22Rv1 (cell line): Measurements from ENCODE around the gene PRELID3B.

Experiments
- ZFX ChIP-seq: fragments of 450-650 bp; IDR thresholded peaks from 2 replicates; pipeline ENCODE4 v1.6.1; 2017; ENCODE audit warnings: antibody characterized with exemption, borderline replicate concordance
- TF ChIP-seq, protein P1 (sequence below): fragments of 450-650 bp; IDR thresholded peaks from 2 replicates; pipeline ENCODE4 v1.5.1; 2017; ENCODE audit warnings: mild to moderate bottlenecking

DNA sequence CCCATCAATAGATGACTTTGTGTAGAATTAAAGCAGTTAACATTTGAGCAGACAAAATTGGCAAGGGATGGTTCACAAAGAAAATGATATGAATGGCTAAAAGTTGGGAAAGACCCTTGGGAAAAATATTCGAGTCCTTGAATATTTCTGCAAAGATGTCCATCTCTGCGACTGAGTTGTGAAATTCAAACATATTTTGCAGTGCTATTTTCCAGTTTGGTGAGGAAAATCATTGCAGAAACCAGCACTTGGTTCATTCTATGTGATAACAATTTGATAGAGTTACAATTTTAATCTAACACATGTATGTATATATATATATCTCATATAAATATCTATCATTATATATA, 6.1 kb upstream of the PRELID3B start:
- TF ChIP-seq, protein P1, sequence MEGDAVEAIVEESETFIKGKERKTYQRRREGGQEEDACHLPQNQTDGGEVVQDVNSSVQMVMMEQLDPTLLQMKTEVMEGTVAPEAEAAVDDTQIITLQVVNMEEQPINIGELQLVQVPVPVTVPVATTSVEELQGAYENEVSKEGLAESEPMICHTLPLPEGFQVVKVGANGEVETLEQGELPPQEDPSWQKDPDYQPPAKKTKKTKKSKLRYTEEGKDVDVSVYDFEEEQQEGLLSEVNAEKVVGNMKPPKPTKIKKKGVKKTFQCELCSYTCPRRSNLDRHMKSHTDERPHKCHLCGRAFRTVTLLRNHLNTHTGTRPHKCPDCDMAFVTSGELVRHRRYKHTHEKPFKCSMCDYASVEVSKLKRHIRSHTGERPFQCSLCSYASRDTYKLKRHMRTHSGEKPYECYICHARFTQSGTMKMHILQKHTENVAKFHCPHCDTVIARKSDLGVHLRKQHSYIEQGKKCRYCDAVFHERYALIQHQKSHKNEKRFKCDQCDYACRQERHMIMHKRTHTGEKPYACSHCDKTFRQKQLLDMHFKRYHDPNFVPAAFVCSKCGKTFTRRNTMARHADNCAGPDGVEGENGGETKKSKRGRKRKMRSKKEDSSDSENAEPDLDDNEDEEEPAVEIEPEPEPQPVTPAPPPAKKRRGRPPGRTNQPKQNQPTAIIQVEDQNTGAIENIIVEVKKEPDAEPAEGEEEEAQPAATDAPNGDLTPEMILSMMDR: no peak
- no peak for TF ChIP-seq ZFX
